ENCODE measurements around the gene MDH2.
A peak's percentile ranks its signal among the peaks of the same experiment; 100 is the strongest.
"Not testable (repeated sequence)": the region's sequence is repeated elsewhere in the genome, so short reads cannot be mapped to it uniquely, and the experiment has no call there.

DNA sequence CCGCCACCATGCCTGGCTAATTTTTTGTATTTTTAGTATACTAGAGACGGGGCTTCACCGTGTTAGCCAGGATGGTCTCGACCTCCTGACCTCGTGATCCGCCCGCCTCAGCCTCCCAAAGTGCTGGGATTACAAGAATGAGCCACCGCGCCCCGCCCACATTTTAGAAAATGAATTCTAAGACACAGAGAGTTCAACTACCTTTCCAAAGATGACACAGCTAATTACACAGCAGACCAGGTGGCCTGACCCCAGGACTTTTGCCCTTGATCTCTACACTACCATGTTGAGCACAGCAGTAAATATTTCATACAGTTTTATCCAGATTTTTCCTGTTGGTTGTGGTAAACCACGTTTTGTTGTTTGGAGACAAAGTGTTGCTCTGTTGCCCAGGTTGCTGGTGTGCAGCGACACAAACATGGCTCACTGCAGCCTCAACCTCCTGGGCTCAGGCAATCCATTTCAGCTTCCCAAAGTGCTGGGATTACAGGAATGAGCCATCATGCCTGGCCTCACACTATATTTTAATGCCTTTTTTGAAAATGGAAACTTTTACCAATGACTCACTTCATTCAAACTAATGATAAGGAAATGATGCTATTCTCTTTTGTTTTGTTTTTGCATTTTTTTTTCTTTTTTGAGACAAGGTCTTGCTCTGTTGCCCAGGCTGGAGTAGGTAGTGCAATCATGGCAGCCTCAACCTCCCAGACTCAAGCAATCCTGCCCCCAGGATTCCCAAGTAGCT lies 54.0 kb downstream of the MDH2 start:
- TF ChIP-seq, protein P1, sequence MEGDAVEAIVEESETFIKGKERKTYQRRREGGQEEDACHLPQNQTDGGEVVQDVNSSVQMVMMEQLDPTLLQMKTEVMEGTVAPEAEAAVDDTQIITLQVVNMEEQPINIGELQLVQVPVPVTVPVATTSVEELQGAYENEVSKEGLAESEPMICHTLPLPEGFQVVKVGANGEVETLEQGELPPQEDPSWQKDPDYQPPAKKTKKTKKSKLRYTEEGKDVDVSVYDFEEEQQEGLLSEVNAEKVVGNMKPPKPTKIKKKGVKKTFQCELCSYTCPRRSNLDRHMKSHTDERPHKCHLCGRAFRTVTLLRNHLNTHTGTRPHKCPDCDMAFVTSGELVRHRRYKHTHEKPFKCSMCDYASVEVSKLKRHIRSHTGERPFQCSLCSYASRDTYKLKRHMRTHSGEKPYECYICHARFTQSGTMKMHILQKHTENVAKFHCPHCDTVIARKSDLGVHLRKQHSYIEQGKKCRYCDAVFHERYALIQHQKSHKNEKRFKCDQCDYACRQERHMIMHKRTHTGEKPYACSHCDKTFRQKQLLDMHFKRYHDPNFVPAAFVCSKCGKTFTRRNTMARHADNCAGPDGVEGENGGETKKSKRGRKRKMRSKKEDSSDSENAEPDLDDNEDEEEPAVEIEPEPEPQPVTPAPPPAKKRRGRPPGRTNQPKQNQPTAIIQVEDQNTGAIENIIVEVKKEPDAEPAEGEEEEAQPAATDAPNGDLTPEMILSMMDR (conservative IDR thresholded peaks at IDR 0.05; ENCODE audit: low read depth, low read length): not testable (repeated sequence)
- TF ChIP-seq POLR2A (IDR thresholded peaks at IDR 0.05; ENCODE audit: low read depth, low read length); CEBPB (IDR thresholded peaks at IDR 0.05; ENCODE audit: low read depth, low read length); RFX5 (IDR thresholded peaks at IDR 0.05; ENCODE audit: low read depth, low read length); RAD21 (IDR thresholded peaks at IDR 0.05; ENCODE audit: low read length); MAZ (IDR thresholded peaks at IDR 0.05; ENCODE audit: borderline replicate concordance, low read depth, low read length); BHLHE40 (IDR thresholded peaks at IDR 0.05; ENCODE audit: low read depth, low read length): not testable (repeated sequence)
- TF ChIP-seq FOS (IDR thresholded peaks at IDR 0.05; ENCODE audit: low read depth, low read length): 0 out of 2 replicates have a peak, but pooled peaks have one; percentile 23
- TF ChIP-seq, protein P2, sequence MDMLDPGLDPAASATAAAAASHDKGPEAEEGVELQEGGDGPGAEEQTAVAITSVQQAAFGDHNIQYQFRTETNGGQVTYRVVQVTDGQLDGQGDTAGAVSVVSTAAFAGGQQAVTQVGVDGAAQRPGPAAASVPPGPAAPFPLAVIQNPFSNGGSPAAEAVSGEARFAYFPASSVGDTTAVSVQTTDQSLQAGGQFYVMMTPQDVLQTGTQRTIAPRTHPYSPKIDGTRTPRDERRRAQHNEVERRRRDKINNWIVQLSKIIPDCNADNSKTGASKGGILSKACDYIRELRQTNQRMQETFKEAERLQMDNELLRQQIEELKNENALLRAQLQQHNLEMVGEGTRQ (IDR thresholded peaks at IDR 0.05; ENCODE audit: low read depth, low read length): not testable (repeated sequence)
